ENCODE results near the gene TOM1. TPM values are rescaled to one million over a fixed set of nuclear protein-coding genes. Genes with fewer than 3 reads are reported as not detected.

TOM1 gene
- polyA plus RNA-seq, 1 donor = 31.9 TPM

DNA sequence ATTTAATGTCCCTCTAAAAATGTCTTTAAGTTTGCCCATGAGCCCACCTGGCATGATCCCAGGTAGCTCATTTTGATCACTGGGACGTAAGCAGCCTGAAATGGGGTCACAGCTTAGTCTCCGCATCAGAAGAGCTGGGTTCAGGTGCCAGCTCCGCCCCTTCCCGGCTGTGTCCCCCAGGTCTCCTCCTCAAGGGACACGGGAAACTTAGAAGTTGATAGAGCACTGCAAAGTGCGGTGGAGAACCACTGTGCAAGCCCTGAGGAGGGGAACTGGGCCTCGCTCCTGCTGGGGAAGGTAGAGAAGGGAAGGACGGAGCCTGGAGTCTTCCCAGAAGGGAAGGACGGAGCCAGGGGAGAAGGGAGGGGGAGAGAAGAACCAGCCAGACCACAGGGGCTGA is 7.7 kb downstream of the TOM1 start:
- DNase-seq (ENCODE audit: low read depth) = no peak

DNA sequence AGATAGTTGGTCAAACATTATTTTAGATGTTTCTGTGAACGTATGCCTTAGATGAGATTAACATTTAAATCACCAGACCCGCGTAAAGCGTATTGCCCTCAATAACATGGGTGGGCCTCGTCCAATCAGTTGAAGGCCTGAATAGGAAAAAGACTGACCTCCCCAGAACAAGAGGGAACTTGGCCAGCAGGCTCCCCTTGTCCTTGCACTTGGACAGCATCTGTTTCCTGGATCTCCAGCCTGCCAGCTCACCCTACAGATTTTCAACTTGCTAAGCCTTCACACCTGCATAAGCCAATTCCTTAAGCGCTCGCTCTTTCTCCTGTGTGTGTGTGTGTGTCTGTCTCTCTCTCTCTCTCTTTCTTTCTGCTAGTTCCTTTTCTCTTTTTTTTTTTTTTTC is 8.2 kb downstream of the TOM1 start:
- no peak for DNase-seq (ENCODE audit: low read depth)

DNA sequence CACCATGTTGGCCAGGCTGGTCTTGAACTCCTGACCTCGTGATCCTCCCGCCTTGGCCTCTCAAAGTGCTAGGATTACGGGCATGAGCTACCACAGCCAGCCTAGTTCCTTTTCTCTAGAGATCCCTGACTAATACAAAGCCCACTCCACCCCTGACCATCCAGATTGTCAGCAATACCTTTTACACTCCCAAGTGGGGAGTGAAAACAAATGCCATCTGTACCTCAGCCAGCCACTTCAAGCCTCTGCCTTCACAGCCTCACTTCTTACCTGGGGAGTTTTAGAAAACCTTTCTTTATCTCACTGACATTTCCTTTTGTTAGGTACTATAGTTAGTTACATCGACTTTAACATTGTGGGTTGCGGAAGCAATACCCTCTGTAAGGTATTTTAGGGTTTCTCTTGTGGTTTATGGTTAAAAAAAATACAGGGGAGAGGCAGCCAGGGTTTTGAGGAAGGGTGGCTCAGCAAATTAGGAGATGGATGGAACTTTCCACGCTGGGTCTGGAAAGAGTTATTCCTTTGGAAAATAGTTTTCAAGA is 8.9 kb downstream of the TOM1 start:
- DNase-seq (ENCODE audit: low read depth) = no peak

DNA sequence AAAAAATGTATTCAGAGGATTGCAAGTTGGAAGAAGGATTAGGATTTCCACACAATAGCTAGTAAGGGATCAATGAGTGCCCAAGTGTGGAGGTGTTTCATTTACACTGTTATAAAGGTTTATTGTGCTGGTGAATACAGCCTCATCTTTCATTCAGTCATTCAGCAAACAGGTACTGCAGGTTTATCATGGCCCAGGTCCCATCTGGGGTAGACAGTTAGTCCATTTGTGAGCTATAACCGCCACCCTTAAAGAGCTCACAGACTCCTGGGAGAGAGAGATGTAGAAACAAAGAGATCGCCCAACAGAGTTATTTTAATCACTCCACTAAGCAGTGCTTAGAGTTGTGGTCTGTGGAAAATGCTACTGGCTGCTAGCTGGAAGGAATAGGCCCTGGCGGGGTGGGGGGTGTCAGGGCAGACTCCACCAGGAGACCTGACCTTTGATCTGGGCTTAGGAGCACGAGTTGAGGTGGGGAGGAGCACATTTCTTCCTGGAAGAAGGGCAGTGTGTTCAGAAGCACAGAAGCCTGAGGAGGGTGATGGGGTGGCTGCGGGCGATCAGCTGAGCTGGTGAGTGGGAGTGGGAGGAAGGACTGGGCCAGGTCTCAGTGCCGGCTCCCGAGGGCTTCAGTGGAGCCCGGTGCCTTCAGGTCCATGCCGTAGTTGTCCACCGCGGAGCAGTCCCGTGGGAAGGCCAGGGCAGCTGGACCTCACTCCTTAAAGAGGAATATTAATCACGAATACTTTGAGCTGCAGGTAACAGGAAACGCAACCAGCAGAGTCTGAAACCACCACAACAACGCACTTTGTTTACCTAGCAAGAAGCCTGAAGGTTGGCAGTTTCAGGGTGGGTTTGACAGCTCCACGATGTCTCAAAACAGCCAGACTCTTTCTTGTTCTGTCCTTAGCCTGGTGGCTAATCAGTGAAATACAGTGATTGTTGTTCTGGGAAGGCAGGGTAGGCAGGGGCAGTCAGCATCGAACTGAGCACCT is 11.2 kb downstream of the TOM1 start:
- no peak for DNase-seq (ENCODE audit: low read depth)

DNA sequence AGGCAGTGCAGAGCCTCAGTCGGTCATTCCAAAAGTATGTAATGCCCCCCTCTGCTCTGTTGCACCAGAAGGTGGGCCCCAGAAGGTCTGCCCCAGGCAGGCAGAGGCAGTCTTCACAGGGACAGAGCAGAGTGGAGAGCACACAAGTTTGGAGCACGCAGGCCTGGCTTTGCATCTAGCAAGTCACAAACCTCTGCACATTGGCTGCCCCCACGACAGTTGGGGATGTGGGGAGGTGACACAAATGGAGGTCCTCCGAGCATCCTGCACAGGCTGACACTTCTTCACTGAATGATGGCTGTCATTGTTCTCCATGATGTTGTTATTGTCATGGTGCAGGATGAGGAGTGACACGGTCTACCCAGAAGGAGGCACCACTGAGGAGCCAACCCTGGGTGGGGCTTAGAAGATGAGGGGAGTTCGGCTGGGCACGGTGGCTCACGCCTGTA is 11.9 kb downstream of the TOM1 start:
- no peak for DNase-seq (ENCODE audit: low read depth)

DNA sequence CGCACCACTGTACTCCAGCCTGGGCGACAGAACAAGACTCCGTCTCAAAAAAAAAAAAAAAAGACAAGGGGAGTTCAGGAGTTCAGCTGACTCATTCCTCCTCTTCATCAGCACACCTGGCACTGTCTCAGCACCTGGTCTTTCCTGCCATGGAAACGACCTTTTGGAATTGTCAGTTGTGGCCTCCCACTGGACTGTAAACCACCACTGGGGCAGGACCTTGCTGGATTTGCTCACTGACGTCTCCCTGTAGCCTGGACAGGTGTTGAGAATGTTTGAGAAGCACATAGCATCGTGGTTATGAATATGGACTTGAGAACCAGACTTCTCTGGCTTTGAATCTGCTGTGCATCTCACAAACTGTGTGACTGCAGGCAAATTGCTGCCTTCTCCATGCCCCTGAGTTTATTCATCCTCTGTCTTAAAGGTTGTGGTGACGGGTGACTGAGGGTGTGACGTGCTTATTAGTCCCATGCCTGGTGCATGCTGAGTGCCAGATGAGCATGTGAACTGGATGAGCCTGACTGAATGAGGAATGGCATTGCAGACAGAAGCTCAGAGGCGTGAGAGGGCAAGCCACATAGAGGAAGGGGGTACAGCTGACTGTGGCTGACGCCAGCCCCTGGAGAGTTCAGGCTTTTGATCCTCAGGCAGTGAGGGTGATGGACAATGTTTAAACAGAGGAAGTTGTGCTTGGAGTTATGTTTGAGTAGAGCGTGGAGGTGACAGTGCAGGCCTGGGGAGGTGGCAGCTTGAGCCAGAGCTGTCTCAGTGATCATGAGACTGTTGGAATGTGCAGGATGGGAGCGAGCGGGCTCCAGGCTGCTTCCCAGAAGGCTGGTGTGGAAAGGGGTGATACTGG is 12.7 kb downstream of the TOM1 start:
- DNase-seq (ENCODE audit: low read depth) = no peak

DNA sequence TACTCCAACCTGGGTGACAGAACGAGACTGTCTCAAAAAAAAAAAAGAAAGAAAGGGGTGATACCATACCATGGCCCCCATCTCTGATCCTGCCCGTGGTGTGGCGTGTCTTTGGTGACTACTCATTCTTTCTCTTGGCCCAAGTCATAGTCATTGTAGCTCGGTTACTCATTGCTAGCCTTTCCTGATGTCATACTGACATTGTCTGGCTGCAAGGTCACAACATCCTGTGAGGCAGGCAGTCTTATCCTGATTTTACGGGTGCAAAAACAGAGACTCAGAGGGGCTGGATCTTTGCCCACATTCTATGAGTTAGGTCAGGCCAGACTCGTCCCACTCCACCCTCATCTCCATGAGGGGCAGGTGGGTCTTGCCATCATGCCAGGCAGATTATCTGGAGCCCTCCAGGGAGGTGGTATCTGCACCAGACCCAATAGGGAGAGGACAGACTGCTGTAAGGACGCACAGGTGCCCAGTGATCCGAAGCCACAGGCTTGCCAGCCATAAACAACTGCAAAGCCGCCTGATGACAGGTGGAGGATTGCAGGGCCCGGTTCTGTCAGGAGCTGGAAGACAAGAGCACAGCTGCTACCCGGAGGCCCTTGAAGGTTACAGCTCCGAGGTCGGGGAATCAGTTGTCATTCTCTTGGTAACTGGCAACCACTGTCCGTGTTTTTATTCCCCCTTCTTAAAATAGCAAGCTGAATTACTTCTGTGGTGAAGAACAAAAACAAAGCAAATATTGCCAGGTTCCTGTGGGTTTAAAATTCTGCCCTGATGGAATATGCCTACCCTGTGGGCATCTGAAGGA is 13.8 kb downstream of the TOM1 start:
- no peak for DNase-seq (ENCODE audit: low read depth)

DNA sequence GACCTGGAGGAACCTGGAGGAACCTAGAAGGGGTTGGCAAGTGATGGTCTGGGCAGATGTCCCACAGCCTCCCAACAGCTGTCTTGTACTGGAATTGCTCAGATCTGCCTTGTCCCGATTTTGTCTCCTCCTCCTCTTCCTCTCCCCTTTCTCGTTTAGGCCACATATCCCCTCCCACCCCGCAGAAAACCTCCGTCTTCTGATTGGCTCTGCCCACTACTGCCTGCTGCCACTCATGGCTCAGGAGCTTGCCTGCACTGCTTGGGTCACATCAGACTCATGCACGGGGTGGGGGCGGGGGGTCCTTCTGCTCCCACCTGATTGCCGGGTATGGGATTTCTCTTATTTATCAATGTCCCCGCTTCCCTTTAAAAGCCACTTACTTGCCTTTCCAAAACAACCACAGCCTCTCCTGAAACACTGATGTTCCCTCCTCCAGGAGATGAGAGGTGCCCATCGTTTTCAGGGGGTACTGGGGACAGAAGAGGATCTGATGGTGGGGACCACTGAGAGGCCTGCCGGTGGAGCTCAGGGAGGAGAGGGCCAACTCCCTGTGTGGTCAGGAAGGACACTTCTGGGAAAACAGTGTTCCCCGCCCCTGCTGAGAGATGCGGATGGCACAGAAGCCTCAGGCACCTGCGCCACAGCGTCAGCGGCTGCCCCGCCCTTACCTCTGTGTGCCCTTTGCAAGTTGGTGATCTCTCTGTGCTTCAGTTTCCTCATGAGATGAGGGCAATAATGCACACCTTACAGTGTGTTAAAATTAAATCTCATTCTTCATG is 14.7 kb downstream of the TOM1 start:
- no peak for DNase-seq (ENCODE audit: low read depth)

DNA sequence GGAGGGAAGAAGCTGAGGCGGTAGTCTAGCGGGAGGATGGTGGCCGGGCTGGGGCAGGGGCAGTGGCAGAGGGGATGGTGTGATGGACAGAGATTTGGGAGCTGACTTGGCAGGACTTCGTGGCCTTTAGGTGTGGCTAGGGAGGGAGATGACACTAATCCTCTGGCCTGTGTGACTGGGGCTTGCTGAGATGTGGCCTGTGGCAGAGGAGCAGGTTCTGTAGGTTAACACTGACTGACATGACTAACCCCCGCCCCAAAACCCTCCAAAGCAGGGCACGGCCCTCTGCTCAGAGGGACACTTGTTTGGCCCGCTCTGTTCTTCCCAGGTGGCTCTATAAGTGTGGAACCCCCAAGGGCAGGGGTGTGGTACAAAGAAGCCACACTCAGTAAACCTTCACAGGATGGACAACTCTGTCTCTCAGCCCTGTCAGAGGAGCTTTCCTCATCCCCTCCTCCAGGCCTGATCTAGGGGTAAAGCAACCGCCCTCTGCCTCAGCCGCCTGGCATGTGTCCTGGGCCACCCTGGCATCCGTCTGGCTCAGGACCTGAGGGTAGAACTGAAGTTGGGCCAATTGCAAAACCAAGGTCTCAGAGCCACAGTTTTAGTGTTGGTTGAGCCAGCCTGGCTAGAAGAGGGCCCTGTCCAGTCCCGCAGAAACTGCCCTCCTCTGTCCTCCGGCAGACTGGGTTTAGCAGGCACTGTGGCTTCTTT is 15.6 kb downstream of the TOM1 start:
- DNase-seq (ENCODE audit: low read depth) = no peak

DNA sequence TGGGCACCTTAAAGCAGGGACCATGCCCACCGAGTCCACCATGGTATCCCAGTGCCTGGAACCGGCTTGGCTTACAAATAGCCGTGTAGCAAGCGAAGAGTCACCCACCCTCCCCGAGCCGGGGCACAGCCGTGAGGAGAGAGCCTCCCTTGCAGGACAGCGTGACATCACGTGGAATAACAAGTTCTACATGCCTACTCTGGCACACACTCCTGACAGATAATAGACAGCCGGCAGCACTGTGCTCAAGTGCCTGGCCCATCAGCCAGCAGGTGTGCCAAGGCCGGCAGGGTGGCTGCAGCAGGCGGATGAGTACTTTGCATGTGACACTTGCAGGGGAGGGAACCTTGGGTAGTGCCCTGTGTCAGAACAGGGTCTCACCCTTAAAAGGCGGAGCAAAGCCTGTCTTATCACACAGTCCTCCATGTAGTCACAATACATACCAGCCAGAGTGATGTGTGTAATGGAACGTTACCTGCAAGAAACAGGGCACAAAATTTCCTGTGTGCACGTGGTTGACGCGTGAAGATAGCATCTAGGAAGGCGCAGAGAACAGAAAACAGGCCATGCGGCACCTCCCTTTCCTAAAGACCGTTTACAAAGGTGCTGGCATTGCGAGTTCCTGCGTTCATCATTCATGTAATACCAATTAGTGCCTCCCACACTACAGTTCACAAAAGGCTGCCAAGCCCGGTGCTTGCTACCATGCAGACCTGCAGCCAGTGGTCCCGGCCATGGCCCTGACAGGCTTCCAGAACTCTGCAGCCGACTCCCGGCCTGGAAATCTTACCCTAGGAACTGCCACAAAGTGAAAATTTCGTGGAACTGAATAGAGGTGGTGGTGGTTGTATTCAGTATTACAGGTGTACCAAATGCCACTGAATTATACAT is 16.4 kb downstream of the TOM1 start:
- no peak for DNase-seq (ENCODE audit: low read depth)

DNA sequence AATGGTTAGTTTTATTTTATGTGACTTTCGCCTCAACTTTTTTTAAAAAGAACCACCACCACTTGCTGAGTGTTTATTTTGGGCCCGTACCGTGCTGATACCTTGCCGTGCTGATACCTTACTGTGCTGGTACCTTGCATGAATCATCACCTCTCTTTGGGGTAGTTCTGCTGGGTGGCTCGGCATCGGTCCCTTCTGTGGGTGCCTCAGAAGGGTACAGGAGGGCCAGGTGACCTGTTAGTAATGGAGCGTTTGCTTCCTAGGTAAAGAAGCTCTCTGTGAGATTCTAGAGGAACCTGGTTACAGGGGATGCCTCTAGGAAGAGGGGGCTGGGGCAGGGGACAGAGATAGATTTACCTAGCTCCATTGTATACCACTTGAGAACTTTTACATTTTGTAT is 17.1 kb downstream of the TOM1 start:
- no peak for DNase-seq (ENCODE audit: low read depth)

DNA sequence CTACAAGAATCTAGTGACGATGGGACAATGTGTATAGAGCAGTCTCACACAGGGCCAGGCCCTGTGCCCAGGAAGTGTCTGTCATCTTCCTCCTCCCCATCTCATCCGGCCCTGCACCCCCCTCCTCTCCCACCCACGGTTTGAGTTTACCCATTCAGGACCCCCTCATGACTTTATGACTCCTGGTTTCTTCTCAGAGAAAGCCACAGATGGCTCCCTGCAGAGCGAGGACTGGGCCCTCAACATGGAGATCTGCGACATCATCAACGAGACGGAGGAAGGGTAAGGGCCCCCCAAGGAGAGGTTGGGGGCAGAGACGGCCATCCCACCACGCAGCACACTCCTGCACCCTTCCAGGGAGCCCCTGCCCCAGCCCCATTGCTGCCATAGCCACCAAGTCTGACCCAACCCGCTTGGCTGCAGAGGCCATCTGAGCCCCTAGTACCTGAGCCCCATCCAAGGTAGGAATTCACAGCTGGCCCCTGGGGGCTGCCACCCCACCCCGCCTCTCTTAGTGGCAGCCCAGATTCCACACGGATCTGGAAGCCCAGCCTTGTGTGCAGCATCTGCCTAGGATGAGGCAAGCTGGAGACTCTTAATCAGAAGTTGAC is 18.1 kb downstream of the TOM1 start:
- no peak for DNase-seq (ENCODE audit: low read depth)

DNA sequence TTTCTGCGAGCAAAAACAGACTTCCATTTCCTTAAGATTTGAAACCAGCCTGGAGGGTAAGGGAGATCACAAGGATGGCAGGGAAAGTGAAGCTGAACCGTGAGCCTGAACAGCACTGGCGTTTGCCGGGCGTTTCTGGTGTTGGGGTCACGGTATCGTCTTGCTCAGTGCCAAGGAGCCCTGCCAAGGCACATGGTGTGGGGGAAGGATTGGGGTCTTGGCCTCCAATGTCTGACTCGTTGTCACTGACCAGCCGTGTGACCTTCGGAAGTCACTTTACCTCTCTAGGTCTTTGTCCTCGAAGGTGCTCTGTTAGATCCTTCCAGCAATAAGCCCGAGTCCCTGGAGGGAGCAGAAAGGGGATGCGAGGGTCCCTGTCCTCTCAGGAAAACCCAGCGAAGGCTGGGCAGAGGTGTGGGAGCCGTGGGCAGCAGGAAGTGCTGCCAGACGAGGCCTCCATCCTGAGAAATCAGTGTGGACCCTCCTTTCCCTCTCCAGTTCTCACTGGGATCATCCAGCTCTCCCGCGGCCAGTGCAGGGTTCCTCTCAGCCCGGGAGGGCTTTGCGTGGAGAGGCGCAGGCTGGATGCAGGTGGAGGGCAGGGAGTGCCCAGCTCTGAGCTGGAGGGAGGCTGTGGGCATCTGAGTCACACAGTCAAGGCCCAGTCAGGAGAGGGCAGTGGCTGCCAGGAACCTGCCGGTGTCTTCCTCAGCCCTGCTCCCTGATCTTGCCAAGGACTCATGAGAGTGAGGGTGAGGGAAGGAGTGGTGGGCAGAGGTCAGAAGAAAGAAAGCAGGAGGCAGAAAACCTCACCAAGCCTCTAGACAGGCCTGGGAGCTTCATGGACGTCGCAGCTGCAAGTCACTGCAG is 18.9 kb downstream of the TOM1 start:
- DNase-seq (ENCODE audit: low read depth) = no peak

DNA sequence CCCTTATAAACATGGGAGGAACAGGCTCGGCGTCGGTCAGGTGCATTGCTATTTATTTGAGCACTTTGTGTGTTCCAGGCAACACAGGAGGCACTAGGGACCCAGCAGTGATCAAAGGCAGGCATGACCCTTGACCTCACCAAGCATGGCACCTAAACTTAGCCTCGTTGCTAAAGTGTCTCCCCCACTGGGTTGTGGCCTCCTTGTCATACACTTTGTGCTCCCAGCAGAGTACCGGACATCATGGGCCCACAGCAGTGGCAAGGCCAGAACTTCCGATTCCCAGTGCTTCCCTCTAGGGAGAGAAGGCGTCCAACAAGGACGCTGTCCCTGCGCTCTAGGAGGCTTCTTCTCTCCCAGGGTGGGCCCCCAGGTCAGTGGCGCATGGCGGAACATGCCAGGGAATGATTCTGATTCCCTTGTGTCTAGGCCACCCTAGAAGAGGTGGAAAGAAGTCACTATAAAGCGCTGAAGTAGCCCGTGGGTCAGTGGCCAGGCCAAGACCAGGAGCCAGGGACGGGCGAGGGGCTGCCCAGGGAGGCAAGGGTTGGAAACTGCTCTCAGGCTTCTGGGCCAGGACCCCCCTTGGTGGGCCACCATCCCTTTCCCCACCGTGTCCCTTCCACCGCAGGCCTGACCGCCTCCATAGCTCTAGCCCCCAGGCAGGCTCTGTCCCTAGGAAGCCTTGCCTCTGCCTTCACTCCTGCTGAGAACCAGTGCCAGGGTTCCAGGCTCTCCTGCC is 19.7 kb downstream of the TOM1 start:
- DNase-seq (ENCODE audit: low read depth) = no peak

DNA sequence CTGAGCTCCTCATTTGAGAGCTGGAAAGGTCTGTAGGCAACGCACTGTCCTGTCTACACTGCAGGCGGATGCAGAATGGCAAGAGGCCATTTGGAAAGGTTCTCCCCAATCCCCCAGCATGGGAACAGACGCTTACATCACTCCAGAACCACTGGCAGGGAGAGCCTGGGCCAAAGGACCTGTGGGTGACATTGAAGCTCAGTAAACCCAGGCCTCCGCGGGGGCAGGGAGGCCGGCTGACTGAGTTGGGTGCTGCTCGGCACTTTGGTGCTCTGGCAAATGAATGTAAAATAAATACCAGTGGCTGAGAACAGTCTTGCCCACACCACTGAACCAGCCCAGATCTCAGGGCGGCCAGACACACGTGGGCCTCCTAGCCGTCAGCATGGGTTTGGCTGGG is 22.4 kb downstream of the TOM1 start:
- no peak for DNase-seq (ENCODE audit: low read depth)

DNA sequence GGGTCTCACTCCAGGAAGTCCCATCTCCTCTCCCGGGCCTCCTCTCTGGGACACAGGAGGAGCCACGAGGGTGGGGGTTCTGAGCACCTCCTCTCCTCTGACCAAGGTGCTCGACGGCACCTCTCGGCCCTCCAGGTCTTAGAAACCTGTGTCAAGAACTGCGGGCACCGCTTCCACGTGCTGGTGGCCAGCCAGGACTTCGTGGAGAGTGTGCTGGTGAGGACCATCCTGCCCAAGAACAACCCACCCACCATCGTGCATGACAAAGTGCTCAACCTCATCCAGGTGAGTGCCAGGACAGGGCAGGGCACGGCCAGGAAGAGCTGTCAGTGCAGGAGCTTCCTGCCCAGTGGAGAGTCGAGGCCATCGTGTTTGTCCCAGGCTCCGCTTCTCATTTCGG is 23.2 kb downstream of the TOM1 start:
- no peak for DNase-seq (ENCODE audit: low read depth)

DNA sequence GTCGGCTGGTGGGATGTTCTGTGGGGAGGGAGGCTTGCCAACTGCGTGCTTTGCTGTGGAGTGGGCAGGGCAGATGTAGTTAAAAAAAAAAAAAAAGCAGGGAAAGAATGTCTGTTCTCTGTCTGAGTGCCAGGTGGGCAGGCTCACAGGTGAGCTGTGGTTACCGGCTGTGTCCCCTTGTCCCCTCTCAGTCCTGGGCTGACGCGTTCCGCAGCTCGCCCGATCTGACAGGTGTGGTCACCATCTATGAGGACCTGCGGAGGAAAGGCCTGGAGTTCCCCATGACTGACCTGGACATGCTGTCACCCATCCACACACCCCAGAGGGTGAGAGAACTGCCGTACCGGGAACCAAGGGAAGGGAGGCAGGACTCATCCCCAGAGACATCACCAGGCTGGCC is 23.6 kb downstream of the TOM1 start:
- DNase-seq (ENCODE audit: low read depth) = no peak
